Effector CD8-positive, alpha-beta T cell (primary cell): ENCODE data around the gene MT2A.

Source experiments
- DNase-seq: peaks from one replicate; lab custom pipeline; 2025; lab: John Stamatoyannopoulos, UW

MT2A gene

DNA sequence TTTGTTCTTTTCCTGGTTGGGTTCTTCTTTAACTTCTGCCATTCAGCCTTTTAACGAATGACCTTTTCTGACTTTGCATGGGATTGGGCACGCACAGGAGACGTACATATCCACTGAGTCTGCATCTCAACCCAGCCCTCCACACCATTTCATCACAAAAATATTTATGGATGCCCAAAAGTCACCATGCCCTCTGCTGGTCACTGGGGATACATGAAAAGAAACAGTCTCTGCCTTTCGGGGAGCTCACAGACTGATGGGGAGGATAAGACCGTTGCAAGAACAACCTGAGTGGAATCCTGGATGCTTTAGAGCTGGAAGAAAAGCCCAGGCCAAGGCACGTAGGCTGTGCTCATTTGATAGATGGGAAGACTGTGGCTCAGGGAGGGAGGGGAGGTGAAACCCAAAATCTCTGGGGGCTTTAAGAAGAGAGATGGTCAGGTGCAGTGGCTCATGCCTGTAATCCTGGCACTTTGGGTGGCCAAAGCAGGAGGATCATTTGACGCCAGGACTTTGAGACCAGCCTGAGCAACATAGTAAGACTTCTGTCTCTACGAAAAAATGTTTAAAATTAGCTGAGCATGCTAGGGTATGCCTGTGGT, 7.9 kb upstream of the MT2A start:
- DNase-seq: no peak

DNA sequence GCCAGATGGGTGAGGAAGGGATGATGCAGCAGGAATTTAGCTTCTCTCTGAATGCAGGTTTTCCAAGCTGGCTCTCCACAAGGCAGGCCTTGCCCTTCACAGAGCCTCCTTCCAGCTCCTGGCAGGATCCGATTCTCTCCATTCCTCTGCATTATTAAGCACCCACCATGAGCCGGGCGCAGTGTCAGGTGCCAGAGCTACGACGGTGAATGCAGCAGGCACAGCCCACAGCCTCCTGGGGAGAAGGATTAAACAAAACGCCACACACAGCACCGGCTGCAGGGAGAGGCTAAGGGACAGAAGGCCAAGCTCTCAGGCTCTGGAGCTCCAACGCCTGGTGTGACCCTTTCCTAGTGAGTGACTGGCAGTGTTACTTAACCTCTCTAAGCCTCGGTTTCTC, 7.1 kb upstream of the MT2A start:
- DNase-seq: no peak

DNA sequence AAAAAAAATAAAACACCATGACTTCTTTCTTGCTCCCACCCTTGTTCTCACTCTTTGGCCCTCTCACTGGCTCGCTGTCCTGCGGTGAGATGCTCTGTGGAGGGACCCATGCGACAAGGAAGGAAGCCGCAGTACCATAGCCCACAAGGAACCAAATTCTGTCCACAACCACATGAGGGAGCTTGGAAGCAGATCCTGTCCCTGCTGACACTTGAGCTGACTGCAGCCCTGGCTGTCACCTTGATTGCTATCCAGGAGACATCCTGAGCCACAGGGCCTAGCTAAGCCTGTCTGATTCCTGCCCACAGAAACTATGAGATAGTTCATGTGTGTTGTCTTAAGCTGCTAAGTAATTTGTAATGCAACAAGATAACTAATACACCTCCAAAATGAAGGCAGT, 4.8 kb upstream of the MT2A start:
- DNase-seq: no peak

DNA sequence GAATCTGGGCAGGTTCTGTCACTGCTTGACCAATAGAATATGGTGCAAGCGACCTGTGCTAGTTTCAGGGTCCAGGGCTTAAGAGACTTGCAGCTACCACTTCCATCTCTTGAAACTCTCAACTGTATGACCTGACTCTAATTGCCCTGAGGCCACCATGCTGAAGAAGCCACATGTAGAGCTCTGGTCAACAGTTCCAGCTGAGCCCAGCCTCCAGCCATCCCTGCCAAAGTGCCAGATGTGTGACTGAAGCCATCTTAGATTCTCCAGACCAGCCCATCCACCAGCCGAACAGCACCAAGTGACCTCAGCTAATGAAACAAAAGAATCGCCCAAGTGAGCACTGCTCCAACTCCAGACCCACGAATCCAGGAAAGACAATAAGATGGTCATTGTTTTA, 3.4 kb upstream of the MT2A start:
- DNase-seq: no peak

DNA sequence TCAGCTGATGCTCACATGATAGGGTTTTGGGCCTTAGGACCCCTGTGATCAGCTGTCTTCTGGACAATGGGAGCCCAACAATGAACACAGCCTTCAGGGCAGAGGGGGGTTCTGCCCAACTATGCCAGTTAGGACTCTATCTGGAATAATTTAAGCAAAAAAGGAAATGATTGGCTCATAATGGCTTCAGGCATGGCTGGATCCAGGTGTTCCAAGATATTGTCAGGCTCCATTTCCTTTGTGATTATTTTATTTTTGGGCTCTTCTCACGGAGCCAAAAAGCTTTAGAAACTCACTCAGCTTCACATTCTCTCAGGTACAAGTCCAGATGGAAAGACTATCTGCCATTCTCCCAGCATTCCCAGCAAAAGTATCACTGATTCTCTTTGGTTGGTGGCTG, 2.9 kb upstream of the MT2A start:
- DNase-seq: no peak

DNA sequence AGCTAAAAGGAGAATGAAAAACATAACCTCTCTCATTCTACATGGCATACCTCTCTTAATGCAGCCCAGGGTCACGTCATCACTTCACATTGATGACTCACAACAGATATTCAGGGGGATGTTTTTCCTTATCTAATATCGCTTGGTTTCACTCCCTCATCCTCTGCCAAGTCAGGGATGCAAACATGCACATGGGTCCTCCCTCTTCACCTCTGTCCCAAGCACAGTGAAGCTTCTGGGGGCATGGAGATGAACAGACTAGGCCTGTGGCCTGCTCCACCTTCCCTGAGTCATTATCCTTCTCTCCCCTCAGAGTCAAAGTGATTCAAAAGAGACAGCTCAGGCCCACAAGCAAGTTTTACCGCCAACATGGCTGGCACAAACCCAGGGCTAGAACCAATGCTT, 2.3 kb upstream of the MT2A start:
- no peak for DNase-seq

DNA sequence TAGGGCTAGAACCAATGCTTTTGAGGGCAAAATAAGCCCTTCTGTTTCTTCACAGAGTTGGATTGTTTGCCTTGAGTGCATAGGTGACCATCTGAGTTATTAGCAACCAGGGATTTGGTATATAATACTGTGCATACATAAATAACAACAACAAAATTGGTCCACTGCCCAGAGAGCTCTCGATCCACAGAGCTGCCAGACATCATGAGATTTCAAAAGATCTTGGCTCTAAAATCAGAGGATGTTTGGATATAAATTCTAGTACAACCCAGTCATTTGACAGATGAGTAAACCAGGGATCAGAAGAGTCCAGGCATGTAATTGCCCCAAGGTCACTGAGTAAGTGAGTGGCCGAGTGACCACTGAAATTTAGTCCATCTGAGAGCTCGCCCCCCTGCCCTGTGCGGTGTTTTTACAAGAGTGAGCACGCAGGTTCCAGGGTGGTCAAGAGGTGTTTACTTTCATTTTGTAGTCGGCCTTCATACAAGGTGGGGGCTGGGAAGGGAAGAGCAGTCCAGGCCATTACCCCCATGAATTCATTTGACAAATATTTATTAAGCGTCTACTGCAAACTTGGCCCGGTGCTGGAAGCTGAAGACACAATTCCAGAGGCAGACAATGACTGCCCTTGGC, 1.8 kb upstream of the MT2A start:
- DNase-seq: no peak

DNA sequence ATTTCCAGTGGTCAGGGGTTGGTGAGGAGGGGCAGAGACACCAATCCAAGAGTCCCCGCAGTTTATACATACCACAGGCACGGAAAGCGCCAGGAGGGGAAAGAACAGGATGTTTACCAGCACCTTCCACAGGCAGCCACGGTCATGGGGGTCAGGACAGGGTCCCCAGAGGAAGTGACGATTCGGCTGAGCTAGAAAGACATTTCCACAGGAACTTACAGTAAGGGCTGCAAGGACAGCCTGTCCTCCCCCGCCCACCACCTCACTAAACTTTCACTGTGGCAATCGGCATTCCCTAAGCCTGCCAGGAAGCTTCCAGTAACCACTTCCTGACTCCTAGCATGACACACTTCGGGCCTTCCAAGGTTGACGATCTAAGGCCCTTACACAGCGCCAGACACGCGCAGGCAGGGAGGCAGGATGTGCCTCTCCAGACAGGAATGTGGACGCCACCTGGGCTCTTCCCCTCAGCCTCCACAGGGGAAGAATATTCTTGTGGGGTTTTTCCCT, 1.2 kb upstream of the MT2A start:
- no peak for DNase-seq

DNA sequence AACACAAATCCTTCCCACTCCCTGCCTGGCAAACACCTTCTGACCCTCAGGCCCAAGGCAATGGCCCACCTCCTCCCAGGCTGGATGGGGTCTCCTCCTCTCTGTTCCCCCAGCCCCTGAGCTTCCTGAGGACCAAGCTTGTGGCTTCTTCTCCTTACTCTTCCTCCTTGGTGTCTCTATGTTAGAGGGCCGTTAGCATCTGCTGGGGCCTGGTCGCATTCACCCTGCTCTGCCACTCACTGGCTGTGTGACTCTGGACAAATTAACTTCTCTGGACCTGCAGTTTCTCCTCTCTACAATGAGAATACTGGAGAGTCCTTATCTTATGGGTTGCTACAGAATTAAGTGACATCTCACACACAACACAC, 725 bp upstream of the MT2A start:
- DNase-seq: no peak

DNA sequence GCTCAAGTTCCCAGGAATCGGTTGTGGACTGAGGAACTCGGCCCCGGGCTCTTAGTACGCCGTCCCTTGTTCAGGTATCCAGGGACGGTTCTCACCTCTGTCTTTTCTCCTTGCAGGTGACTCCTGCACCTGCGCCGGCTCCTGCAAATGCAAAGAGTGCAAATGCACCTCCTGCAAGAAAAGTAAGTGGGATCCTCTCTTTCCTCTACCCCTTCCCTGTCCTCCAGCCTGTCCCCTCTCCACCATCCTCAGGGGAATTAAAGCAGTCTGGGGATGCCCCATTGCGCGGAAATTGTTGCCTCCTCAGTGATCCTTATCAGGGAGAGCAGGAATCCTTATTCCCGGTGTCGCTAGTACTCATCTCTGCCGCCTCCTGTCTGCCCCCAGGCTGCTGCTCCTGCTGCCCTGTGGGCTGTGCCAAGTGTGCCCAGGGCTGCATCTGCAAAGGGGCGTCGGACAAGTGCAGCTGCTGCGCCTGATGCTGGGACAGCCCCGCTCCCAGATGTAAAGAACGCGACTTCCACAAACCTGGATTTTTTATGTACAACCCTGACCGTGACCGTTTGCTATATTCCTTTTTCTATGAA, 585 bp downstream of the MT2A start:
- no peak for DNase-seq

DNA sequence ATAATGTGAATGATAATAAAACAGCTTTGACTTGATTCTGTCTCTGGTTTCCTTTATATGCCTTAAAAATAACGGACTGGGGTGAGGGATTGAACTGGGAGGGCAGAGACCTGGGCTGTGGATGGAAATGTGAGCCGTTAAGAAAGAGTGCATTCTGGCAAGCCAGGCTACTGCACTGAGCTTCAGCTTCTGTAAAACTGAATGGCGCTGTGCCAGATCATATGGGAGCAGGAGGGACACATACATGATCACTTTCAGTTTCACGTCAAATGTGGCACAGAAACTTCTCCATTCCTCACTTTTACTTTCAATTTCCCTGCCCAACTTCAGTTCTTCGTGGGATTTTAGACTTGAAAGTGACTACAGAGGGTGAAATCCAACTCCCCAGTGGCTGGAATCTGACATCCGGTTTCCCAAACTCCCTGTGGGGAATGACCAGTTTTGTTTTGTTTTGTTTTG, 1.1 kb downstream of the MT2A start:
- peak; percentile 52 for DNase-seq

DNA sequence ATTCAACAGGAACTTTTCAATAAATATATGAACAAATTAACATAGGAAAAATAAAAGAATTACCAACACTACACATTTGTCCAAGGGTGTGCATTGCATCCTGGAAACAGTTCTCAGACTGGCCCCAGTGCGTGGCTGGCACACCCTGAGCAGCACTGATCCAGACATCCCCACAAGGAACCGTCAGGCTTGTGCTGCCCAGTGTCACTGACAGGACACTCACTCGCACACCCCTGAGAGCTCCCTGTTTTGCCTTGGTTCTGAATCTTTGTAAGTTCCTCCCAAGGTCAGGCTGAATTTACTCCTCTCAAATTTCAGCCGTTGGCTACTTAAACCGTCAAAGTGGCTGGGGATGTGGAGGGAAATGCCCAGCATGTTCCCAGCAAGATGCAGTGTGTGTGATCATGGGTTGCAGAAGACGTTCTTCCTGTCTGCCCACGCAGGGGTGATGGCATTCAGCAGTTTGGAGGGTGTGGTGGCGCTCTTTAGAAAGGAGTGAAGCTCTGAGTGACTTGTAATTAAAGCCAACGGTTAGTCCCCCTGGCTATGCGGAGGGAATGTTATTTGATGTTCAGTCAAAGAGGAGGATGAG, 1.7 kb downstream of the MT2A start:
- DNase-seq: peak; percentile 44

DNA sequence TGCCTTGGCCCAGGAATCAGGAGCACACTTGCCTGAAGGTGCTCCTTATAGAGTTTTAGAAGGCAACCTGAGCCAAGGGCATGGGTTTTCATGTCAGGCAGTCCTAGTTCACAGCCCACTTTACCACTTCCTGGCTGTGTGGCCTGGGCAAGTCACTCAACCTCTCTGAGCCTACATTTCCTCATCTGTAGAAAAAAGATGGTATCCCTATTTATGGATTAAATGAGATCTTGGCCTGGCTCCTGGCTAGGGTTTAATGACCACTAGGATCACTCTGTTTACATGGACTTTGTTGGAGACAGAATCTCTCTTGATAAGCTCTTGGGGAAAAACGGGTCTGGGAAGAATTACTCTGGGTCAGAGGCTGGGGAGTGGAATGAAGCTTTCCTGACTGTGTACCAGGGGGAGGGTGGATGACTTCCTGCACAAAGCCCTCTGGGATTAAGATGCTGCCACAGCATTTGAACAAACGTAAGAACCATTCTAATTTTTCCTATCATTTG, 2.3 kb downstream of the MT2A start:
- DNase-seq: no peak

DNA sequence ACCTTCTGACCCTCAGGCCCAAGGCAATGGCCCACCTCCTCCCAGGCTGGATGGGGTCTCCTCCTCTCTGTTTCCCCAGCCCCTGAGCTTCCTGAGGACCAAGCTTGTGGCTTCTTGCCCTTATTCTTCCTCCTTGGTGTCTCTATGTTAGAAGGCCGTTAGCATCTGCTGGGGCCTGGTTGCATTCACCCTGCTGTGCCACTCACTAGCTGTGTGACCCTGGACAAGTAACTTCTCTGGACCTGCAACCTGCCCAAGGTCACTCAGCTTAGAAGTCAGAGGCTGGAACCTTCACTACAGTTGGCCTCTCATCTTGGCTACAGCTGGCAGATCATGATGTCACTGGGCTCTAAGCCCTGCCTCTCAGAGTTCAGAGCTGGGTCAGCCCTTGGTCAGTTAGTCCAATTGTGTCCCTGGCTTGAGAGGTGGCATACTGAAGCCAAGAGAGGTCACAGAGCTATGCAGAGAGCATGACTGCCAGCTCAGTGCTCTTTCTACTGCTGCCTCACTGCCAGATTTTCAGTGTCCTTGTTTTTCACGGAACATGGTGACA, 3.0 kb downstream of the MT2A start:
- no peak for DNase-seq

DNA sequence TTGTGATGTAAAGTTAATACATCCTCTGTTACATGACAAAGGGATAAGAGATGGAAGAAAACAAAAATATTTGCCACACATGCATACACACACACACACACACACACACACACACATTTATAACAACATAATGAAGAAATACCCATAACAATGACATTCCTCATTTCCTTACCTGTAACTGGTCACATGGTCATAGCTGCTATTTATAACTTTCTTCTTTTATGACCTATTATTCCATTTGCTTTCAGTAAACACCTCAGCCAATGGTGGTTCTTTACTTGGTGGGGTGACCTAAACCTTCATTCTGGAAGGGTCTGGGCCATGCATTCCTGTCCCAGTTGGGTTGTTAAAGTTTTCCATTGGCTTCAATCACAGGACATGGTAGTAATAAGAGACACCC, 5.3 kb downstream of the MT2A start:
- no peak for DNase-seq

DNA sequence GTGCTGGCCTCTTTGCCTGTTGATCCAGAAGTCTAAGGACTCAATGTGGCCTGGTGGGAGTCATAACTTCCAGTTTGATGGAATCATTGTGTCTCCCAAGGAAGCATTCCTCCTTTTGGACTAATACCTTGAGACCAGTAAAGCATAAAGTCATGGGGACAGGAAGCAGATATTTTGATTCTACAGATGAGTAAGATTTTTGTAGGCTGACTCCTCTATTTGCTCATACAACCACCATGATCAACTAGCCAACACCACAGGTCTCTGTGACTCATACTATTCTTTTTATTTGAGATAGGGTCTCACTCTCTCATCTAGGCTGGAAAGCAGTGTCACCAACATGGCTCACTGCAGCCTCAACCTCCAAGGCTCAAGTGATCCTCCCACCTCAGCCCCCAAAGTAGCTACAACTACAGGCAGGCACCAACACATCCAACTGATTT, 6.2 kb downstream of the MT2A start:
- no peak for DNase-seq

DNA sequence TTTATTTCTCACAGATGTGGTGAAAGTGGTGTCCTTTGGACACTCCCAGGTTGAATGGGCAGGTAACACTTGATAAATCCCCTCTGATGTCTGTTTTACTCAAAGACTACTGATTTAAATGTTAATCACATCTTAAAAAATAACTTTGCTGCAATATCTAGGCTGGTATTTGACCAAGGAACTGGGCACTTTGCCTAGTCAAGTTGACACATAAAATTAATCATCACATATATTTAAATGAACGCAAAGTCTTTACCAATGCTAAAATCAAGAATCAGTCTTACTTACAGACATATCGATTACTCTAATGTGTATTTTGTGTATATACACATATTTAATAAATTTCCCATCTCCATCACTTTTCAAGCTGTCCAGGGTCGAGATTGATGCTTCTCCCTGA, 7.0 kb downstream of the MT2A start:
- no peak for DNase-seq

DNA sequence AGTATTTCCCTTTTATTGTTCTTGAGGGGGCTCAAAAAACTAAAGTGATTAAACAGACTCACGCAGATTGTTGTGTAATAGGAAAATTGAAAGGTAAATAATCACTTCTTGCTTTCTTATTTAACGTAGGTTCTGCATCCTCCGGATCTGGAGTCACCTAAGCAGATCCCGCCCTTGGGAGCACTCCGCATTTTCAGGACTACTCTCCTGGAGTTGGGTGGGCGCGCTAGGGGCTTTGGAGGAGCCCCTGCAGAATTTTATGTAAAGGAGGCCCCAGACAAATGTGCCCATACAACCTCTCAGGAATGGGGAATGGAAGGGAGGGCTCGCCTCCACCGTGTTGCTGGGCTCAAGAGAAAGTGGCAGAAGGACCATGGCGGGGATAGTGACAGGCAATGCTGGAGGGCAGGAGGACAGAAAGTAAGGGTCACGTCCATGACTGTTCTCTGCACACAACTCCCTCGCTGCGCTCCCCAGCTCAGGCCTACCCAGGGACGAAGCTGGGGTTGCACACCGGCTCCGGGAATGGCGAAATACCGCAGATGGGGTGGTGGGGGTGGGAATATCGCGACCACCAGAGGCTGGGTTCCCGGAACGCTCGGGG, 8.3 kb downstream of the MT2A start:
- no peak for DNase-seq

DNA sequence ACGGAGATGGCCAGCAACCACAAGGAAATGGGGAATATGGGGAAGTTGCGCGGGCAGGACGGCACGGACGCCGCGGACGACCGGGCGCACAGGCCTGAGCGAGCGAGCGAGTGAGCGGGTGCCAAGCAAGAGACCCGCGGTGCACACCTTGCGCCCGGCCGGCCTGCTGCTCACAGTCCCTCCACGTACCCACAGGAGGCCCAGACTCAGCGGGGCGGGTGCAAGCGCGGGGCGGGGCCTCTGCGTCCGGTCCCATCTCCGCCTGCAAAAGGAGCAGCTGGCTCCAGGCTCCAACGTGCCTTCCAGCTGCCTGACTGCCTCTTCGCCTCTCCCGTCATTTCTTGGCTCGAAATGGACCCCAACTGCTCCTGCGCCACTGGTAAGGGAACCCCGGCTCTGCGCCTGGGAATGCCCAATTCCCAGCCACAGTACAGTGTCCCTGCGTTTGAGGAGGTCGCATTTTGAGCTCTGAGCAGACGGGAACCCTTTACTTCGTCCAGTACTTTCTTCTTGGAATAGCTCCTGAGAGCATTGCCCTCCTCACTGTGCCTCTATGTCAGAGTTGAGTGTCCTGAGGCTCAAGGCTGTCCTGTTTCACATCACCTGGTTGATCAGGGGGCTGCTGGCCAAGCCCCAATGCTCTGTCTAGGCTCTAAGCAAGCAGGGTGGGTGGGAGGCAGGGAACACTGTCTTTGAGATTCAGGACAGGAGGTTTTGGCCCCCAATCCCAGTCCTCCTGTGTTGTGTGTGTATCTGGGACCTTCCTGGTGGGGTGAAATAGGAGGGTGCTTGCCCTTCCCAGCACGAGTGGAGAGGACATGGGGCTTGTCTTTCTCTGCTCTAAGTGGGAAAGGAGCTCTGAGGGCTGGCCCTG, 9.1 kb downstream of the MT2A start:
- DNase-seq: peak; percentile 14

DNA sequence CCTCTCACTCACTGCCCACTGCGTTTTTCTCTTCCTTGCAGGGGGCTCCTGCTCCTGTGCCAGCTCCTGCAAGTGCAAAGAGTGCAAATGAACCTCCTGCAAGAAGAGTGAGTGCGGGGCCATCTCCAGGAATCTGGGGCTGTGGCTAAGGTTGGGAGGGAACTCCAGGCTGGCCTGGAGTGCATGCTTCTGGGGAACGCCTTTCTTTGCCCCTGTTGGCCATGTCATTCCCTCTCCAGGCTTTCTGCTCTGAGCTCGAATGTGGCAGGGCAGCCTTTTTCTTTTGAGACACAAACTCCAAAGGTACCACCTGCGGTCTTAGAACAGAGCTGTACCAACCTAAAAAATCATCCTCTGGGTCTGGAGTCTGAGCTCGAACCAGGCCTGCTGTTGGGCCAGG, 9.8 kb downstream of the MT2A start:
- DNase-seq: no peak

DNA sequence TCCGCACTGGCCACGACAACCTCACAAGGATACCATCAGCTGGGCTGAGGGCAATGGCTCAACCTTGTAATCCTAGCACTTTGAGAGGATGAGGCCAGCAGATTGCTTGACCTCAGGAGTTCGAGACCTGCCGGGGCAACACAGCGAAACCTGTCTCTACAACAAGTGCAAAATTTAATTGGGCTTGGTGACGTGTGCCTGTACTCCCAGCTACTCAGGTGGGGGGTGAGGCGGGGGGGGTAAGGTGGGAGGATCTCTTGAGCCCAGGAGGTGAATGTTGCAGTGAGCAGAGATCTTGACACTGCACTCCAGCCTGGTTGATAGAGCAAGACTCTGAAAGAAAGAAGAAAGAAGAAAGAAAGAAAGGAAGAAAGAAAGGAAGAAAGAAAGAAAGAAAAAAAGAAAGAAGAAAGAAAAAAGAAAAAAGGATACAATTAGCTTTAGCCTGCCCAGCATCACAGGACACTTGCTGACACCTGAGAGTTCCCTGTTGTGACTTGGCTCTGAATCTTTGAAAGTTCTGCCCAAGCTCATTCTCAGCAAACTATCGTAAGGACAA, 12.0 kb downstream of the MT2A start:
- no peak for DNase-seq
